ENCODE measurements around the gene DOK6.
A peak's percentile ranks its signal among the peaks of the same experiment; 100 is the strongest.

The DOK6 gene

DNA sequence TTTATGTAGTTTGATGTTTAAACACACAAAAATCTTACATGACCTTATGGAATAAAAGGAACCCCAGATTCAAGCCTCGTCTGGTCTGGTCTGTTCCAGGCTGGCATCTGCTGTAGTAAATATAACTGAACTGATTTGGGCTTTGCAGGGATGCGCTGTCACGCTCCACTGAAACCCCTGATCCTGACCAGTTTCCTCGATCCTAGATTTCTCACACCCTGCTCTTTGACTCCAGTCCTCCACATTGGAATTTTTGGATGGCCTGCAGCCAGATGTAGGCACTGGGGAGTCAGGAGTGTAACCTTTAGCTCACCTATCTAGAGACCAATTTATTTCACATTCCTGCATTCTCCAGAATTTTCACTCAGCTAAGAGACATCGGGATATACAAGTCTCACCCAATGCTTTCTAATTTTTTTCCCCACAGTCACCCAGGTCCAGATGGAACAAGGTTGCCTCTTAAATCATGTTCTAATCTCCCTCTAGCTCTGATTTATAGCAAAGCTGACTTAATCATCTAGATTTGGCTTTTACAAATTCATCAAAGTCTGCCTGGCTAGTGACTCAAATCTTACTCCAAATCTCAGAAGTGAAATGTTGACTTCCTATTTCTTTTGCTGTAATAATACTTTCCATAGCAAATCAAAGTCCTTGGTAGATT is 327.4 kb downstream of the DOK6 start:
- Histone ChIP-seq H3K4me3 (ENCODE audit: extremely low read depth, insufficient read depth, low read length, poor library complexity, severe bottlenecking) (no peak overlapping the region), H3K4me1 (ENCODE audit: control insufficient read depth, insufficient read depth, low read length, poor library complexity, severe bottlenecking) (peaks cover 4% of the 10 kb centered on the region), H3K9me3 (ENCODE audit: control insufficient read depth, low read length) (no peaks in the 10 kb centered on the region), H3K27ac (ENCODE audit: low read depth, low read length, severe bottlenecking) (no peak overlapping the region), H3K36me3 (ENCODE audit: control insufficient read depth, insufficient read depth, low read length) (no peaks in the 10 kb centered on the region)
- 91 to 100% methylated on average over 1 to 3 of the region's 5 CpGs for WGBS, 2 experiments (ENCODE audit: insufficient coverage in 2 of 2)

DNA sequence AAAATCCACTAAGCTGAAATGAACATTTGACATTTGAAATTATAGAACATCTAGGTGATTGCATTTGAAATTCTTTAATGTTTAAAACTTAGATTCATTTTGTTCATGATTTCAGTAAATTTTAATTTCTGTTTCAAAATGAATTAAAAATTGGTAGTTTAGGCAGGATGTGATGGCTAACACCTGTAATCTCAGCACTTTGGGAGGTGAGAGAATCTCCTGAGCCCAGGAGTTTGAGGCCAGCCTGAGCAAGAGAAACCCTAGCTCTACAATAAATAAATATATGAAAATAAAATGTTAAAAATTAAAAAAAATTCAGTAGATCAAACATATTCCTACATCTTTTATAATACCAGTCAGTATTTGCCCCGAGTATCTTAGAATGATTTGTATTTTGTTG is 330.0 kb downstream of the DOK6 start:
- H3K27ac ChIP-seq (ENCODE audit: low read depth, low read length, severe bottlenecking), result no peak overlapping the region
- peaks cover 4% of the 10 kb centered on the region for H3K4me1 ChIP-seq (ENCODE audit: control insufficient read depth, insufficient read depth, low read length, poor library complexity, severe bottlenecking)
- no peaks in the 10 kb centered on the region for H3K9me3 ChIP-seq (ENCODE audit: control insufficient read depth, low read length)
- H3K36me3 ChIP-seq (ENCODE audit: control insufficient read depth, insufficient read depth, low read length), result no peaks in the 10 kb centered on the region
- WGBS, 2 experiments (ENCODE audit: insufficient coverage in 2 of 2), result no CpG with 5 or more reads among the region's 1 CpG
- H3K4me3 ChIP-seq (ENCODE audit: extremely low read depth, insufficient read depth, low read length, poor library complexity, severe bottlenecking), result no peak overlapping the region

GRCh38 chr18:69734536-69734935 is 333.8 kb downstream of the DOK6 start:
- Histone ChIP-seq H3K36me3 (ENCODE audit: control insufficient read depth, insufficient read depth, low read length) (no peaks in the 10 kb centered on the region), H3K4me1 (ENCODE audit: control insufficient read depth, insufficient read depth, low read length, poor library complexity, severe bottlenecking) (no peaks in the 10 kb centered on the region), H3K27ac (ENCODE audit: low read depth, low read length, severe bottlenecking) (no peak overlapping the region), H3K9me3 (ENCODE audit: control insufficient read depth, low read length) (no peaks in the 10 kb centered on the region), H3K4me3 (ENCODE audit: extremely low read depth, insufficient read depth, low read length, poor library complexity, severe bottlenecking) (no peak overlapping the region)
- 86 to 100% methylated on average over 1 of the region's 2 CpGs for WGBS, 2 experiments (ENCODE audit: insufficient coverage in 2 of 2)

DNA sequence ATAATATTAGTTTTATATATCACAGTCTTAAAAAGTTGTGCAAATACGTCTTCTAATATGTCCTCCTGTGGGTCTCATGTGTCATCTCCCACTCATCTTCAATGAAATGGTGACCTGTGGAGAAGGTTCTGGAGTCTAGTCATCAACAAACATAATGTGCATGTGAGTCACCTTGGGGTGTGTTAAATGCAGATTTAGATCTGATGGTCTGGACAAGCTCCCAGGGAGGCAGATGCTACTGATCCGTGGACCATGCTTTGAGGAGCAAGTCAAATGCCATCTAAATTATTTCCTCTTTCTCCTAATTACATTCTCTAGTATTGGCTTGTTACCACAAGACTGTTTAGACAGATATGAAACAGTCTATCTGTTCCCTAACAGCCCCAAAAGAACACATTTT is 336.0 kb downstream of the DOK6 start:
- Histone ChIP-seq H3K4me1 (ENCODE audit: control insufficient read depth, insufficient read depth, low read length, poor library complexity, severe bottlenecking) (no peaks in the 10 kb centered on the region), H3K36me3 (ENCODE audit: control insufficient read depth, insufficient read depth, low read length) (no peaks in the 10 kb centered on the region), H3K27ac (ENCODE audit: low read depth, low read length, severe bottlenecking) (no peak overlapping the region), H3K9me3 (ENCODE audit: control insufficient read depth, low read length) (no peaks in the 10 kb centered on the region), H3K4me3 (ENCODE audit: extremely low read depth, insufficient read depth, low read length, poor library complexity, severe bottlenecking) (no peak overlapping the region)
- WGBS, 2 experiments (ENCODE audit: insufficient coverage in 2 of 2), result 71% methylated on average over 1 of the region's 2 CpGs; no CpG with 5 or more reads in 1 of the 2 experiments

DNA sequence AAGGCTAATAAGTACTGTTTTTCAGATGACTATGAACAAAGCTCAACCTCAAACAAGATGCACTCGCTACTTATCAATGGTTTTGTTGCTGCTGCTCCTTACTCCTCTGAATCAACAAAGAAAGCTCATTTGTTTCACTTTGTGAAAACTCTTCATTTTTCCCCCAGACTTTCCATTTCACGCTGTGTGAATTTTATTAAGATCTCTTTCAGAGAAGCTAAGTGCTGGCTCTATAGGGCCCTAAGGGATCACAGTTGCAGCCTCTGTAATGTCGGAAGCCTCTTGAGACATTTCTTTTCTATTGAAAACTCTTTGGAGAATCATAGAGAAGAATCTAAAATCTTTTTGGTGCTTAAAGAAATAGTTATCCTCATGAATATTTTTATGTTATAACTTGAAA is 337.2 kb downstream of the DOK6 start:
- no peaks in the 10 kb centered on the region for H3K36me3 ChIP-seq (ENCODE audit: control insufficient read depth, insufficient read depth, low read length)
- H3K9me3 ChIP-seq (ENCODE audit: control insufficient read depth, low read length), result no peaks in the 10 kb centered on the region
- no peak overlapping the region for H3K27ac ChIP-seq (ENCODE audit: low read depth, low read length, severe bottlenecking)
- H3K4me3 ChIP-seq (ENCODE audit: extremely low read depth, insufficient read depth, low read length, poor library complexity, severe bottlenecking), result no peak overlapping the region
- WGBS, 2 experiments (ENCODE audit: insufficient coverage in 2 of 2), result 83 to 100% methylated on average over 1 to 2 of the region's 3 CpGs
- no peaks in the 10 kb centered on the region for H3K4me1 ChIP-seq (ENCODE audit: control insufficient read depth, insufficient read depth, low read length, poor library complexity, severe bottlenecking)

DNA sequence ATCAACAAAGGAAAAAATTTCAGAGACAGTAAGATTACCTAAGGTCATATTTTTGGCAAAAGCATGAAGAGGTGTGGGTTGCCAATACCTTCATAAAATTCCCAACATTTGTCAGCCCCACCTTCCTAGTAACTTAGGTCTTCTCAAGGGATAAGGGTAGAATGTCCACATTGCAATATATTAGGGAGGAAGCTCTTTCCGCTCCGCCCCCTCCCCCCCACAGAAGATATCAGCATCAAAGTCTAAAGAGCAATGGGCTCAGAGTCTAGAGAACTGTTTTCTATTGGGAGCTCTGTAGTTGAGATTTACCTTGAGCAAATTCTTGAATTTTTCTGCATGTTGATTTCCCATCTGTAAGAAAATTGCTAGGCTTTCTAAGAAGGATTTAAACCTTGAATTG is 346.7 kb downstream of the DOK6 start:
- Histone ChIP-seq H3K27ac (ENCODE audit: low read depth, low read length, severe bottlenecking) (no peak overlapping the region), H3K4me3 (ENCODE audit: extremely low read depth, insufficient read depth, low read length, poor library complexity, severe bottlenecking) (no peak overlapping the region), H3K36me3 (ENCODE audit: control insufficient read depth, insufficient read depth, low read length) (no peaks in the 10 kb centered on the region), H3K4me1 (ENCODE audit: control insufficient read depth, insufficient read depth, low read length, poor library complexity, severe bottlenecking) (no peaks in the 10 kb centered on the region), H3K9me3 (ENCODE audit: control insufficient read depth, low read length) (no peaks in the 10 kb centered on the region)
- WGBS, 2 experiments (ENCODE audit: insufficient coverage in 2 of 2), result no CpG with 5 or more reads among the region's 2 CpGs

GRCh38 chr18:69752737-69753380 is 352.2 kb downstream of the DOK6 start:
- no peak overlapping the region for H3K4me3 ChIP-seq (ENCODE audit: extremely low read depth, insufficient read depth, low read length, poor library complexity, severe bottlenecking)
- no peaks in the 10 kb centered on the region for H3K36me3 ChIP-seq (ENCODE audit: control insufficient read depth, insufficient read depth, low read length)
- 74 to 83% methylated on average over 1 to 2 of the region's 3 CpGs for WGBS, 2 experiments (ENCODE audit: insufficient coverage in 2 of 2)
- H3K4me1 ChIP-seq (ENCODE audit: control insufficient read depth, insufficient read depth, low read length, poor library complexity, severe bottlenecking), result peaks cover 11% of the 10 kb centered on the region
- H3K9me3 ChIP-seq (ENCODE audit: control insufficient read depth, low read length), result no peaks in the 10 kb centered on the region
- H3K27ac ChIP-seq (ENCODE audit: low read depth, low read length, severe bottlenecking), result peak overlapping the region; percentile 18

DNA sequence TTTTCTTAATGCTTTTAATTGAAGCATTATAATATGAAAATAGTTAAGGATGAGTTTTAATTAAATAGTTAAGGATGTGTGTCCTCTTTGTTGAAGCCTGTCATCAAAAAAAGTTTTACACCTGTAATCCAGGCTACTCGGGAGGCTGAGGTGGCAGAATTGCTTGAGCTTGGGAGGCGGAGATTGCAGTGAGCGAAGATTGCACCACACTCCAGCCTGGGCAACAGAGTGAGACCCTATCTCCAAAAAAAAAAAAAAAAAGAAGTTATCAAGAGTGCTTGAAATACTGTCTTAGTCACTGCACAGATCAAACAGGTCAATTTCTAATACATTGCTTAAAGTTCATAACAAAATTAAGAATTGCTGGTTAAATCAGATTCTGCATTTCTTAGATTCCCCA is 353.4 kb downstream of the DOK6 start:
- Histone ChIP-seq H3K36me3 (ENCODE audit: control insufficient read depth, insufficient read depth, low read length) (no peaks in the 10 kb centered on the region), H3K9me3 (ENCODE audit: control insufficient read depth, low read length) (no peaks in the 10 kb centered on the region), H3K27ac (ENCODE audit: low read depth, low read length, severe bottlenecking) (no peak overlapping the region), H3K4me1 (ENCODE audit: control insufficient read depth, insufficient read depth, low read length, poor library complexity, severe bottlenecking) (peaks cover 11% of the 10 kb centered on the region), H3K4me3 (ENCODE audit: extremely low read depth, insufficient read depth, low read length, poor library complexity, severe bottlenecking) (no peak overlapping the region)
- WGBS, 2 experiments (ENCODE audit: insufficient coverage in 2 of 2), result no CpG with 5 or more reads among the region's 3 CpGs

GRCh38 chr18:69755041-69755440 is 354.4 kb downstream of the DOK6 start:
- WGBS, 2 experiments (ENCODE audit: insufficient coverage in 2 of 2), result 83% methylated on average over 1 of the region's 2 CpGs; no CpG with 5 or more reads in 1 of the 2 experiments
- Histone ChIP-seq H3K27ac (ENCODE audit: low read depth, low read length, severe bottlenecking) (no peak overlapping the region), H3K4me1 (ENCODE audit: control insufficient read depth, insufficient read depth, low read length, poor library complexity, severe bottlenecking) (peaks cover 11% of the 10 kb centered on the region), H3K9me3 (ENCODE audit: control insufficient read depth, low read length) (no peaks in the 10 kb centered on the region), H3K4me3 (ENCODE audit: extremely low read depth, insufficient read depth, low read length, poor library complexity, severe bottlenecking) (no peak overlapping the region), H3K36me3 (ENCODE audit: control insufficient read depth, insufficient read depth, low read length) (no peaks in the 10 kb centered on the region)

GRCh38 chr18:69755856-69756496 is 355.3 kb downstream of the DOK6 start:
- no peaks in the 10 kb centered on the region for H3K9me3 ChIP-seq (ENCODE audit: control insufficient read depth, low read length)
- H3K4me3 ChIP-seq (ENCODE audit: extremely low read depth, insufficient read depth, low read length, poor library complexity, severe bottlenecking), result no peak overlapping the region
- no peaks in the 10 kb centered on the region for H3K36me3 ChIP-seq (ENCODE audit: control insufficient read depth, insufficient read depth, low read length)
- H3K27ac ChIP-seq (ENCODE audit: low read depth, low read length, severe bottlenecking), result no peak overlapping the region
- WGBS, 2 experiments (ENCODE audit: insufficient coverage in 2 of 2), result 83 to 93% methylated on average over 2 to 3 of the region's 6 CpGs
- peaks cover 11% of the 10 kb centered on the region for H3K4me1 ChIP-seq (ENCODE audit: control insufficient read depth, insufficient read depth, low read length, poor library complexity, severe bottlenecking)

GRCh38 chr18:69757733-69758132 is 357.0 kb downstream of the DOK6 start:
- Histone ChIP-seq H3K4me1 (ENCODE audit: control insufficient read depth, insufficient read depth, low read length, poor library complexity, severe bottlenecking) (peaks cover 9% of the 10 kb centered on the region), H3K4me3 (ENCODE audit: extremely low read depth, insufficient read depth, low read length, poor library complexity, severe bottlenecking) (no peak overlapping the region), H3K36me3 (ENCODE audit: control insufficient read depth, insufficient read depth, low read length) (no peaks in the 10 kb centered on the region), H3K27ac (ENCODE audit: low read depth, low read length, severe bottlenecking) (no peak overlapping the region), H3K9me3 (ENCODE audit: control insufficient read depth, low read length) (no peaks in the 10 kb centered on the region)
- WGBS, 2 experiments (ENCODE audit: insufficient coverage in 2 of 2), result 24 to 27% methylated on average over 5 of the region's 6 CpGs

Measured in mesodermal cell (in vitro differentiated cells).